ENCODE results near the gene GART. TPM values are rescaled to one million over a fixed set of nuclear protein-coding genes. Genes with fewer than 3 reads are reported as not detected.

Gene GART
- polyA plus RNA-seq, 3 donors, result 7.4 to 28.6 (median 26.1) TPM

GRCh38 chr21:33543505-33544129 is 1.7 kb upstream of the GART start:
- H3K9ac ChIP-seq (ENCODE audit: insufficient read depth, low read length, poor library complexity, severe bottlenecking), result peak overlapping the region; percentile 97
- H3K4me3 ChIP-seq (replicated peaks in 1 of 3; ENCODE audit: low read depth in 2 of 3, low read length in 3 of 3), result peak overlapping the region; percentile 79 to 89 (median 88)
- peak overlapping the region; percentile 80 for H3K4me2 ChIP-seq (replicated peaks; ENCODE audit: extremely low read depth, low read length, poor library complexity, severe bottlenecking)
- DNase-seq, result peak in 1 of 3 donors; percentile 31
- intact Hi-C loops (cut with micrococcal nuclease), result loop anchor here (2.0 to 10.0 kb wide), 6 partner anchors 44 to 771 kb away; partner anchors contain the start of genes CRYZL1 (in 2 of the 2), DONSON (in 1 of the 2), ITSN1 (in 1 of the 2) and PAXBP1 (in 1 of the 2)
- peaks cover 13 to 32% of the 10 kb centered on the region in 2 donors for H3K36me3 ChIP-seq (replicated peaks in 1 of 2; ENCODE audit: control insufficient read depth in 1 of 2, insufficient read depth in 2 of 2, low read length in 2 of 2)
- H3K9me3 ChIP-seq (replicated peaks in 1 of 2; ENCODE audit: control insufficient read depth in 1 of 2, insufficient read depth in 1 of 2, low read length in 2 of 2), result no peaks in the 10 kb centered on the region
- Mint-ChIP-seq H3K36me3 (peaks cover 18 to 32% of the 10 kb centered on the region in 2 donors), H3K27ac (peak overlapping the region; percentile 99 to 100 (median 100)), H3K4me3 (peak overlapping the region; percentile 84 to 97), H3K27me3 (ENCODE audit: low read depth in 3 of 3) (no peaks in the 10 kb centered on the region), H3K4me1 (peaks cover 36% of the 10 kb centered on the region), H3K9me3 (no peaks in the 10 kb centered on the region)
- TF ChIP-seq CTCF (IDR thresholded peaks at IDR 0.05), result no peak
- H4K20me1 ChIP-seq (ENCODE audit: insufficient read depth, low read length), result peaks cover 56% of the 10 kb centered on the region
- peak overlapping the region; percentile 54 for H2AFZ ChIP-seq (ENCODE audit: insufficient read depth, low read depth, low read length, poor library complexity, severe bottlenecking)
- peaks cover 26 to 38% of the 10 kb centered on the region in 2 donors for H3K4me1 ChIP-seq (ENCODE audit: control insufficient read depth in 1 of 2, insufficient read depth in 2 of 2, low read length in 2 of 2)
- H3K79me2 ChIP-seq (ENCODE audit: insufficient read depth, low read length), result peaks cover 87% of the 10 kb centered on the region
- 2% methylated on average over 10 of the region's 26 CpGs for WGBS (ENCODE audit: insufficient coverage)
- peak overlapping the region; percentile 98 to 100 for H3K27ac ChIP-seq (ENCODE audit: low read depth in 1 of 2, low read length in 2 of 2)
- H3K27me3 ChIP-seq (ENCODE audit: control insufficient read depth in 2 of 2, insufficient read depth in 2 of 2, low read length in 2 of 2), result no peaks in the 10 kb centered on the region

GRCh38 chr21:33542640-33543504 is 955 bp upstream of the GART start, which contains the start of gene SON:
Gene SON (plus strand): TSS chr21:33543038. CDS start chr21:33543093, 55 bp downstream.
- Histone ChIP-seq H3K4me3 (replicated peaks in 1 of 3; ENCODE audit: low read depth in 2 of 3, low read length in 3 of 3) (peak within 1 kb of the TSS; percentile 79 to 89 (median 88)), H3K27me3 (ENCODE audit: control insufficient read depth in 2 of 2, insufficient read depth in 2 of 2, low read length in 2 of 2) (no peaks in the 10 kb centered on the region), H3K4me1 (ENCODE audit: control insufficient read depth in 1 of 2, insufficient read depth in 2 of 2, low read length in 2 of 2) (peaks cover 26 to 38% of the 10 kb centered on the region in 2 donors), H3K9ac (ENCODE audit: insufficient read depth, low read length, poor library complexity, severe bottlenecking) (peak within 1 kb of the TSS; percentile 97), H3K36me3 (replicated peaks in 1 of 2; ENCODE audit: control insufficient read depth in 1 of 2, insufficient read depth in 2 of 2, low read length in 2 of 2) (peaks cover 6 to 32% of the 10 kb centered on the region in 2 donors), H3K27ac (ENCODE audit: low read depth in 1 of 2, low read length in 2 of 2) (peak within 1 kb of the TSS; percentile 98 to 100), H3K9me3 (replicated peaks in 1 of 2; ENCODE audit: control insufficient read depth in 1 of 2, insufficient read depth in 1 of 2, low read length in 2 of 2) (no peaks in the 10 kb centered on the region), H3K4me2 (replicated peaks; ENCODE audit: extremely low read depth, low read length, poor library complexity, severe bottlenecking) (peak within 1 kb of the TSS; percentile 80), H2AFZ (ENCODE audit: insufficient read depth, low read depth, low read length, poor library complexity, severe bottlenecking) (peak within 1 kb of the TSS; percentile 66), H3K79me2 (ENCODE audit: insufficient read depth, low read length) (peaks cover 85% of the 10 kb centered on the region), H4K20me1 (ENCODE audit: insufficient read depth, low read length) (peaks cover 48% of the 10 kb centered on the region)
- under 1% methylated on average over 54 of the region's 57 CpGs for WGBS (ENCODE audit: insufficient coverage)
- peaks cover 17 to 30% of the 10 kb centered on the region in 2 donors for H3K36me3 Mint-ChIP-seq
- no peaks in the 10 kb centered on the region for H3K9me3 Mint-ChIP-seq
- H3K27me3 Mint-ChIP-seq (ENCODE audit: low read depth in 3 of 3), result no peaks in the 10 kb centered on the region
- intact Hi-C loops (cut with micrococcal nuclease), result loop anchor here (2.0 to 10.0 kb wide), 6 partner anchors 44 to 771 kb away; partner anchors contain the start of genes CRYZL1 (in 2 of the 2), DONSON (in 1 of the 2), ITSN1 (in 1 of the 2) and PAXBP1 (in 1 of the 2)
- H3K4me3 Mint-ChIP-seq, result peak within 1 kb of the TSS; percentile 84 to 97
- H3K4me1 Mint-ChIP-seq, result peaks cover 36% of the 10 kb centered on the region
- peak within 1 kb of the TSS; percentile 99 to 100 (median 100) for H3K27ac Mint-ChIP-seq
- no peak for TF ChIP-seq CTCF (IDR thresholded peaks at IDR 0.05)
- peak; percentile 97 to 99 (median 98) for DNase-seq
